Ovary (tissue), 3 donors: ENCODE results near the gene RABGEF1.
"Not testable (repeated sequence)": the region's sequence is repeated elsewhere in the genome, so short reads cannot be mapped to it uniquely, and the experiment has no call there.

Experiments used
- CTCF ChIP-seq, 3 donors: fragments of 450-650 bp in 2 of 3; fragments of 200-600 bp in 1 of 3; IDR thresholded peaks; one replicate each; pipeline versions ENCODE4 v1.5.1 to v1.8.0; 2016 to 2022; ENCODE audit warnings: antibody characterized with exemption in 3 of 3, mild to moderate bottlenecking in 1 of 3
- EP300 ChIP-seq: sonication (generic); formaldehyde crosslinking; IDR thresholded peaks from one replicate; pipeline ENCODE4 v1.6.1; 2017; ENCODE audit warnings: antibody characterized with exemption
- POLR2A ChIP-seq: fragments of 450-650 bp; IDR thresholded peaks from one replicate; pipeline ENCODE4 v1.6.1; 2017; ENCODE audit warnings: antibody characterized with exemption, mild to moderate bottlenecking, moderate library complexity
- donor health status: DM: no; HTN: no; CAD: no.

- TF ChIP-seq CTCF (IDR thresholded peaks at IDR 0.05); POLR2A; EP300: not testable (repeated sequence)
Observed at GRCh38 chr7:66776383-66776782, 35.9 kb downstream of the RABGEF1 start.
